T-helper 17 cell (primary cell): ENCODE data around the gene TMEM59L. TPM values are rescaled to one million over a fixed set of nuclear protein-coding genes. Genes with fewer than 3 reads are reported as not detected.

Source experiments
- ATAC-seq: fragments of 150-1000 bp; cut with Tn5 transposase; 2 replicates; pipeline ENCODE4 v1.10.0; 2021; ENCODE audit warnings: mild to moderate bottlenecking, moderate library complexity
- DNase-seq, 3 donors: peaks; one replicate each; pipeline versions ENCODE4 v3.0.0 to v3.0.0-alpha.2; 2020 to 2021
- H3K9me3 ChIP-seq: one replicate; pipeline ENCODE4 v1.7.0; 2013; ENCODE audit warnings: low read length, mild to moderate bottlenecking; ENCODE audit not compliant: control insufficient read depth, poor library complexity, severe bottlenecking
- H3K27ac Mint-ChIP-seq: one replicate; pipeline ENCODE4 v1.8.0; 2022; ENCODE audit warnings: mild to moderate bottlenecking, moderate library complexity, mixed read lengths
- H3K27me3 Mint-ChIP-seq: one replicate; pipeline ENCODE4 v1.8.0; 2022; ENCODE audit warnings: mixed read lengths
- H3K36me3 Mint-ChIP-seq: one replicate; pipeline ENCODE4 v1.8.0; 2022; ENCODE audit warnings: low read depth, mixed read lengths
- H3K4me1 Mint-ChIP-seq: one replicate; pipeline ENCODE4 v1.8.0; 2022; ENCODE audit warnings: mild to moderate bottlenecking, mixed read lengths
- H3K4me3 Mint-ChIP-seq: one replicate; pipeline ENCODE4 v1.8.0; 2022; ENCODE audit warnings: mild to moderate bottlenecking, moderate library complexity, mixed read lengths
- total RNA-seq, 4 donors: library from RNA in 2 of 4; stranded (reverse) in 2 of 4; gene quantifications; one replicate each; pipeline ENCODE4 v1.2.3 and lab custom pipeline; 2022 to 2026

Gene TMEM59L
- total RNA-seq, 2 donors from 2014 or later, result 0.29 TPM; not detected in 1

DNA sequence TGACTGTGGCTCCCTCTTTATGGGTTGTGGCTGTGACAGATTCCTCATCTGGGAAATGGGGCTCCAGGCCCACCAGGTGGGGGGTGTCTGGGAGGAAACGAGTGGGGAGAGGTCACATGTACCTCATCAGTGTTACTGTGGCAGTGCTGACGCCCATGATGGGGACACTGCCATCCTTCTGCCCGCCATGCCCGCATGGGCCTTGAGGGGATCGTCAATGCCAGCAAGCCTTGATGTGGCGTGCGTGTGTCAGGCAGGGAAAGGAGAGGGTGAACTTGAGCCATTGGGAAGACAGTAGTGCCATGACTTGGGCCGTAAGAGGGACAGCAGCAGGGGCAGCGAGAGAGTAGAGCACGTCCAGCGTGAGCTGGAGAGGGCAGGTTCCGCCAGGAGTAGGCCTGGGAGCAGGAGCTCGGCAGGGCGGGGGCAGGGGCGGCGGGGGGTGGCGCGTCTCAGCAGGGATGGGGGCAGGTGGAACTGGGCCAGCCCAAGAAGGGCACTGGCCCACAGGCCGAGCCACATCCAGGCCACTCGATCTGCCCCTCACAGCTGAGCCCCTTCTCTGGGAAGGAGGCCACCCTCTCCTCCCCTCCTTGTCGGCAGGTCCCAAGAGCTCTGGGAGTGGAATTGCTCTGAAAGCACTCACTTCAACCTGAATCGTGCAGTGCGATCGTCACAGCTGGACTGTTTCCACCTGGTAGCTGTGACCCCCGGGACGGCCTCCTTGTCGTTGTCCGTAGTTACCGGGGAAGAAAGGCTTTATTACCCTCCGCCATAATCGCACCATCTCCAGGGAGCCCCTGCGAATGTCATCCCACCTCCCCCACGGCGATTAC is 34.1 kb downstream of the TMEM59L start:
- DNase-seq (no peak), ATAC-seq (no peak)
- Mint-ChIP-seq H3K27me3 (no peaks in the 10 kb centered on the region), H3K4me1 (peaks cover 18% of the 10 kb centered on the region), H3K4me3 (peak overlapping the region; percentile 36), H3K36me3 (no peaks in the 10 kb centered on the region), H3K27ac (no peak overlapping the region)
- no peaks in the 10 kb centered on the region for H3K9me3 ChIP-seq

DNA sequence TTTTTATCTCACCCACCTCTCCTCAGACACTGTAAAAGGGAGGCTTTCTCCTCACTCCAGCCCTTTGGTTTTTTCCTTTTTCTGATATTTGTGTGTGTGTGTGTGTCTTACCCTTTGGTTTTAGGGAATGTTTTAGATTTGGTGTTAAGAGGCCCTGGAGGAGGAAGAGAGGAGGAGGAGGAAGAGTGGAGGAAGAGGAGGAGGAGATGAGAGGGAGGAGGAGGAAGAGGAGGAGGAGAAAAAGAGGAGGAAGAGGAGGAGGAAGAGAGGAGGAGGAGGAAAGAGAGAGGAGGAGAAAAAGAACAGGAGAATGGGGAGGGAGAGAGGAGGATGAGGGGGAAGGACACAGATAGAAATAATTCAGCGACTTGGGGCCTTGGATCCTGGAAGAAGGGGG is 34.7 kb downstream of the TMEM59L start:
- Mint-ChIP-seq H3K36me3 (no peaks in the 10 kb centered on the region), H3K4me1 (peaks cover 16% of the 10 kb centered on the region)

DNA sequence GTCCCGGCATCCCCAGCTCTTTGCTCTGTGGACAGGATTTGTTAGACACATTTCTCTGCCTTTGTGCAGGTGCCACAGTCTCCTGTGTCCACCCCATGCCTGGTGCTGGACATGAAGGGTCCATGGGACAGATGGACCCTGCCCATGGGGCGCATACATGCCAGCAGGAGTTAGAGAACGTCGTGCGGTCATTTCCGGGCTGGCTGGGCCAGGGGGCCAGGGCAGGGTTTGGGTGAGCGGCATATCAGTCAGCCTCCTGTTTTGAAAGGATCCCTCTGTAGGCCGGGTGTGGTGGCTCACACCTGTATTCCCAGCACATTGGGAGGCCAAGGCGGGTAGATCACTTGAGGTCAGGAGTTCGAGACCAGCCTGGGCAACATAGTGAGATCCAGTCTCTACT is 35.1 kb downstream of the TMEM59L start:
- no peaks in the 10 kb centered on the region for H3K9me3 ChIP-seq
- Mint-ChIP-seq H3K4me3 (no peak overlapping the region), H3K36me3 (no peaks in the 10 kb centered on the region), H3K27me3 (no peaks in the 10 kb centered on the region), H3K27ac (no peak overlapping the region), H3K4me1 (peaks cover 16% of the 10 kb centered on the region)
- ATAC-seq, result no peak
- DNase-seq, result no peak

More for the DNA sequence above, 34.7 kb downstream of the TMEM59L start:
- H3K27me3 Mint-ChIP-seq, result no peaks in the 10 kb centered on the region
- H3K4me3 Mint-ChIP-seq, result no peak overlapping the region
- no peaks in the 10 kb centered on the region for H3K9me3 ChIP-seq
- DNase-seq (no peak), ATAC-seq (no peak)
- H3K27ac Mint-ChIP-seq, result no peak overlapping the region

DNA sequence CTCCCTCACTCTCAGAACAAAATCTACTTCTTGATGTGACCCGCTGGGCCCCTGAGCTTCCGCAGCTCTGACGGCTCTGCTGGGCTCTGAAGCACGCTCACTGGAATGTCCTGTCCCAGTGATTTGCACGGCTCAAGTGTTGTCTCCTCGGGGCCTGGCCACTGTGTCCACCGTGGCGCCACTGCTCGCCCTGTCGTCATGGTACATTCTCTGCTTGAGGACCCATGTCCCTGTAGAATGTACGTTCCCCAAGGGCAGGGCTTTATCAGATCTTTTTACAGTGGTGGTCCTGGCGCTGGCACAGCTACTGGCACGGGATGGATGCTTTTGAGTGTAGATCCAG is 36.3 kb downstream of the TMEM59L start:
- H3K27ac Mint-ChIP-seq, result no peak overlapping the region
- no peak overlapping the region for H3K4me3 Mint-ChIP-seq
- no peaks in the 10 kb centered on the region for H3K36me3 Mint-ChIP-seq
- H3K27me3 Mint-ChIP-seq, result no peaks in the 10 kb centered on the region
- ATAC-seq, result no peak
- DNase-seq, result no peak
- no peaks in the 10 kb centered on the region for H3K9me3 ChIP-seq
- H3K4me1 Mint-ChIP-seq, result peaks cover 16% of the 10 kb centered on the region

DNA sequence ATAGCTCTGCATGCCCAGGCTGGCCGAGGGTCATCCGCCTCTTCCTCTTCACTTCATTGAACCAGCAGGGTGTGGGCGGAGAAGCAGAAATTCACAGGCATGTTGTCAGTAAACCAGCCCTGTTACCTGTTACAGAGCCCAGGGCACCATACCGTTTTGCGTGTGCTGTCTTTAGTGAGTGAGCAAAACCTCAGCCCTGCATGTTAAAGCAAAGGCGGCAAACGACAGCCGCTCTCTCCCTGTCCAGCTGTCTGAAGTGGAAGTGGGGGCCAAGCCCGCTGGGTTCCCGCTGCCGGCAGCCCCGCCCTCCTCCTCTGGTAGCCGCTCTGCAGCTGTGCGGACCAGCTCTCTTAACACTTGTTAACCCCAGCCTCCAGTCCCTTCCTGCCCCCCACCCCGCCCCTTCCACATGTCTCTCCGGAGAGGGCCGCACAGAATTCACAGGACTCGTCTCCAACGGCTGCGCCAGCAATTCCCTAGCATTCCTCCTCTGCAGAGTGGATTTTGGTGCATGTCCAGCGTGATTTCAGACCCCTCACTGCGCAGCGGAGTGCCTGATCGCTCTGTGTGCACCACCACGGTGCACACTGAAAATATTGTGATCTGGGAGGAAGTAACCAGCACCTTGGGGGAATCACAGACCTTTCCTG is 36.8 kb downstream of the TMEM59L start:
- H3K36me3 Mint-ChIP-seq, result peaks cover 3% of the 10 kb centered on the region
- peaks cover 16% of the 10 kb centered on the region for H3K4me1 Mint-ChIP-seq
- H3K27me3 Mint-ChIP-seq, result no peaks in the 10 kb centered on the region
- no peak for DNase-seq
- peak overlapping the region; percentile 15 for H3K4me3 Mint-ChIP-seq
- H3K27ac Mint-ChIP-seq, result no peak overlapping the region
- H3K9me3 ChIP-seq, result no peaks in the 10 kb centered on the region
- ATAC-seq, result no peak

DNA sequence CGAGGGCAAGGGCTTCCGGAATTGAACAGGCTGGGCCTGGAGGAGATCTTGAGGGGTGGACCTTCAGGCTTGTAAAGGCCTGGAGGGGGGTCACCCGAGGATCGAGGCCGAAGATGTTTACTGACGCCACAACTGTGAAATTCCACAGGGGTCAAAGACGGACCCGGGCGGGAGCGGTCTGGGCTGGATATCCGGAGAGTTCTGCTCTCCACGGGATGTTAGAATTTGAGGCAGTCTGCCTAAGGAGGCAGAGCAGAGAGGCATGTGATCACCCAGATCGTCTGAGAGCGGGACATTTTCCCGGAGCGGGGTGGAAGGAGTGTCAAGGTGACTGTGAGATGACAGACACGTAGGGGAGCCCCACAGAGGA is 37.3 kb downstream of the TMEM59L start:
- no peak overlapping the region for H3K27ac Mint-ChIP-seq
- no peaks in the 10 kb centered on the region for H3K9me3 ChIP-seq
- H3K27me3 Mint-ChIP-seq, result no peaks in the 10 kb centered on the region
- ATAC-seq, result no peak
- DNase-seq, result no peak
- no peak overlapping the region for H3K4me3 Mint-ChIP-seq
- peaks cover 16% of the 10 kb centered on the region for H3K4me1 Mint-ChIP-seq
- peaks cover 3% of the 10 kb centered on the region for H3K36me3 Mint-ChIP-seq

DNA sequence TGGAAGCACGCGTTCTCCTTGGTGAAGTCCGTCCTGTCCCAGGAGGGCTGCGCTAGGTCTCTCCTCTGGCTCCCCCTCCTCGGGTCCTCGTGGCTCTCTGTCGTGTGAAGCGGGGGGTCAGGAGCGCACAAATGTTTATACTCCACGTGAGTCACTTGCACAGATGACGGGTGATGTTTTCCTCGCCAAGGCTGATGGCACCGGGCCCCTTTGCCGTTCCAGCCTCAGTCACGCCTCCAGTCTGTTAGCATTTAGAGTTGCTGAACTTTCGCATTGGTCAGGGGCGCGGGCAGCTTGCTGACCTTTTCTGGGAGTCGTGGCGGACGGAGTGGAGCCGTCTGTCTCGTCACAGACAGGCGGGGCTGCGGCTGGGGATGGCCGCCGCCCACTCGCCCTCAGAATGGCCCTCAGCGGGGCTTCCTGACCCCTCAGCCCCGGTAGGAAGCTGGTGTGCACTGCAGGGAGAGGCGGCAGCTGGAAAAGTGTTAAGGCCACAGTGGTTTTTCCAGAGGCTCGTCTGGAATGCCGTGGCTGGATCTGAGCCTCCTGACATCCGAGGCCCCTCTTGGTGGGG is 37.9 kb downstream of the TMEM59L start:
- no peak for ATAC-seq

DNA sequence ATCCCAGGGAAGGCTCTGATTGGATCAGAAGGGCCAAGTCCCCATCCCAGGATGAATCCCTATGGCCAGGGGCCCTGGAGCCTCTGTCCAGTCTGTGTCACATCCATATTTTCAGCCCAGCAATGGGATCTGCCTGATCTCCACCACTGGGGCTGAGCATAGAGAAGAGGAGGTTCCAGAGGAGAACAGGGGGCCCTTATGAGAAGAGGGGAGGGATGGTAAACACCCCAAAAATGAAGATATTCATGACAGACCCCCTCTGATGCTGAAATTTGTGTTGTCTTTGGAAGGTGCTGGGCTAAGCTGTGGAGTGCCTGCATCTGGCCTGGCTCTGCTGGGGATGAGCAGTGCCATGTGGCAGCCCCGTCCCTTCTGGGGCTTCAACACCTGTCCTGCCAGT is 38.6 kb downstream of the TMEM59L start:
- Mint-ChIP-seq H3K4me3 (no peak overlapping the region), H3K27ac (no peak overlapping the region), H3K36me3 (peaks cover 3% of the 10 kb centered on the region), H3K4me1 (peaks cover 19% of the 10 kb centered on the region), H3K27me3 (no peaks in the 10 kb centered on the region)
- H3K9me3 ChIP-seq, result no peaks in the 10 kb centered on the region
- ATAC-seq (no peak), DNase-seq (no peak)

More for the DNA sequence above, 37.9 kb downstream of the TMEM59L start:
- H3K9me3 ChIP-seq, result no peaks in the 10 kb centered on the region
- H3K27me3 Mint-ChIP-seq, result no peaks in the 10 kb centered on the region
- peaks cover 18% of the 10 kb centered on the region for H3K4me1 Mint-ChIP-seq
- no peak for DNase-seq
- H3K27ac Mint-ChIP-seq, result no peak overlapping the region
- H3K36me3 Mint-ChIP-seq, result peaks cover 3% of the 10 kb centered on the region
- H3K4me3 Mint-ChIP-seq, result no peak overlapping the region

DNA sequence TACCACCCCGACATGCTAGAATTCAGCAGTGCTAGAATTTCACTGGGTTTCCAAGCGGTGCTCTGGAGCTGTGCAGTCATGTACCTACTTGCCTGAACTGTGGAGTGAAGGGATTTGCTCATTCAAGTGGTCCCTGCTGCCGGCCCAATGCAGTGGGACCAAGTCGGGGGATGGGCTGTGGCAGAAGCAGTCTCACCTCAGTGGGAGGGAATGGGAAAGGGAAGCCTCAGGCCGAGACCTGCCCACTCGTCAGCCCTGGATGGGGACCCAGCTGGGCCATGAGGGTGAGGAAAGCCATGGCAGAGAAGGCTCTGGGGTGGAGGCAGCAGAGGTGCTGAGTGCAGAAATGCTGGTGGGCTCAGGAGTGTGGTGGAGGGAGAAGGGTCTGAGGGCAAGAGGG is 39.1 kb downstream of the TMEM59L start:
- ATAC-seq, result no peak
- peaks cover 3% of the 10 kb centered on the region for H3K36me3 Mint-ChIP-seq
- DNase-seq, result no peak
- H3K4me1 Mint-ChIP-seq, result peaks cover 15% of the 10 kb centered on the region
- no peak overlapping the region for H3K27ac Mint-ChIP-seq
- no peaks in the 10 kb centered on the region for H3K27me3 Mint-ChIP-seq
- no peak overlapping the region for H3K4me3 Mint-ChIP-seq
- H3K9me3 ChIP-seq, result no peaks in the 10 kb centered on the region

DNA sequence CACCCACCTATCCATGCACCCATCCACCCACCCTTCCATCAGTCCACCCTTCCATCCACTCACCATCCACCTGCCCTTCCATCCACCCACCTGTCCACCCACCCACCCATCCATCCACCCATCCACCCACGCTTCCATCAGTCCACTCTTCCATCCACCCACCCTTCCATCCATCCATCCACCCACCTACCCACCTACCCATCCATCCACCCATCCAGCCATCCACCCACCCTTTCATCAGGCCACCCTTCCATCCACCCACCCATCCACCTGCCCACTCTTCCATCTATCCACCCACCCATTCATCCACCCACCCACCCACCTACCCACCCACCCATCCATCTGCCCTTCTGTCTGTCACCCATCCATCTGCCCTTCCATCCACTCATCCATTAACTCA is 41.2 kb downstream of the TMEM59L start:
- no peaks in the 10 kb centered on the region for H3K9me3 ChIP-seq
- ATAC-seq (no peak), DNase-seq (no peak)
- Mint-ChIP-seq H3K27ac (no peak overlapping the region), H3K4me3 (no peak overlapping the region), H3K36me3 (peaks cover 7% of the 10 kb centered on the region), H3K4me1 (peaks cover 24% of the 10 kb centered on the region), H3K27me3 (no peaks in the 10 kb centered on the region)

DNA sequence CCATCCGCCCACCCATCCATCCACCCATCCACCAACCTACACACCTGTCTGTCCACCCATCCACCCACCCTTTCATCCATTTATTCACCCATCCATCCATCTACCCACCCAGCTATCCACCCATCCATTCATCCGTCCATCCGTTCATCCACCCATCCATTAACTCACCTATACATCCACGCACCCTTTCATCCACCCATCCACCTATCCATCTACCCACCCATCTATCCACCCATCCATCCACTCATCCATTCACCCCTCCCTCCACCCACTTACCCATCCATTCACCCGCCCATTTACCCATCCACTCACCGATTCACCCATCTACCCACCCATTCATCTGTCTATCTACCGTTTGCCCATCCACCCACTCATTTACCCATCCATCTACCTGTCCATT is 41.8 kb downstream of the TMEM59L start:
- Mint-ChIP-seq H3K36me3 (peaks cover 7% of the 10 kb centered on the region), H3K27ac (no peak overlapping the region), H3K4me3 (no peak overlapping the region), H3K4me1 (peaks cover 26% of the 10 kb centered on the region), H3K27me3 (no peaks in the 10 kb centered on the region)
- no peak for ATAC-seq
- DNase-seq, result no peak
- no peaks in the 10 kb centered on the region for H3K9me3 ChIP-seq

DNA sequence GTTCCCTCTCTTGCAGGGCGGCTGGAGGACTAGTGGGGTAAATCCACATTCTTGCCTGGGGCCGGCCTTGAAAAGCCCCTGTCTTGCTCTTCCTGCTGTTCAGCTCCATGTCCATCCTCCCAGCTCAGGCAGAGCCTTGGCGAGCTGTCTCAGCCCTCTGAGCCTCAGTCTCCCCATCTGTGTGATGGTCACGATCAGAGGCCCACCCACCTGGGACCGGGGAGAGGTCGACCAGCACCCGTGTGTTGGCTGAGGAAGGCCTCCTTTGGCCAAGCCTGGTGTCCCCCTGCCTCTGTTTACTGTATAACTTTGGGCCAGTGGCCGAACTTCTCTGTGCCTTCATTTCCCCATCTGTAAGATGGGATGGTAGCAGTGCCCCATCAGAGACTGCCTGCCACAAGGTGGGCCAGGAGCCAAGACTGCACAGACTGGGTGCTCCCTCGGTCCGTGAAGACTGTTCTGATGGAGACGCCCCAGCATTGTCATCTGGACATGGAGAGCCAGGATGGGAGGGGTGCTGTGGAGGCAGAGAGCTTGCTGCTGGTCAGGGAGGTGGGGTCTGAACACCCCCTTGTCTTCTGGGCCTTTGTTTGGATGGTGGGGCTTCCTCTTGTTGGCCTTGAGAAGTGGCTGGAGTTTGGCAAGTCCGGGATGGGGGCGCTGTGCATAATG is 42.6 kb downstream of the TMEM59L start:
- H3K4me3 Mint-ChIP-seq, result no peak overlapping the region
- peaks cover 26% of the 10 kb centered on the region for H3K4me1 Mint-ChIP-seq
- H3K9me3 ChIP-seq, result no peaks in the 10 kb centered on the region
- H3K27ac Mint-ChIP-seq, result no peak overlapping the region
- no peak for DNase-seq
- no peak for ATAC-seq
- no peaks in the 10 kb centered on the region for H3K27me3 Mint-ChIP-seq
- H3K36me3 Mint-ChIP-seq, result peaks cover 7% of the 10 kb centered on the region

DNA sequence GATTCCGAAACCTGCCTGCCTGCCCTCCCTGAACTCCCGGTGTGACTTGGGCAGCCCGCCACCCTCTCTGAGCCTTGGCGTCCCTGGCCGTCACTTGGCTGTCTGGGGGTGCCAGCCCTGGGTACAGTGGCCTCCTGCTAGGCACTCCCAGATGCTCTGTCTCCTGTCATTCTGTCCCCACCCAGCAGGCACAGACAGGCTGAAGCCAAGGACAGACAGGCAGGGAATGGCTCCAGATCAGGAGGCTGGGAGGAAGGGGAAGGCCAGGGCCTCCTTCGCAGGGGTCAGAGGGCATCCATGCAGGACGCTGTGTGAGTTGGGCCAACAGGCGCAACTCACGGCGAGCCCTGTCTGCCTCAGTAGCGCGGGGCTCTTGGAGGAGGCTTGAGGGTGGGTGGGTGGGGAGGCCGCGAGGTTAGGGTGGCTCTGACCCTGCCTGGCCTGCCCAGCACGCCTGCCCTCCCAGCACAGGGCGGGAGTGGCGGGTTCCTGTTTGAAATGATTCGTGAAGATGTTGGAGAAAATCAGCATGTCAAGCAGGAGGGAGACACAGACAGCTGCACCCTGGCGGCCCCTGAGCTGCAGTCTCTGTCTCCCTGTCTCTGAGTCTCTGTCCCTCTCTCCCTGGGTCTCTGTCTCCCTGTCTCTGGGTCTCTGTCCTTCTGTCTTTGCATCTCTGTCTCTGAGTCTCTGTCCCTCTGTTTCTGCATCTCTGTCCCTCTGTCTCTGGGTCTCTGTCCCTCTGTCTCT is 43.8 kb downstream of the TMEM59L start:
- ATAC-seq (no peak), DNase-seq (no peak)
- Mint-ChIP-seq H3K27ac (peak overlapping the region; percentile 83), H3K4me1 (peaks cover 30% of the 10 kb centered on the region), H3K27me3 (no peaks in the 10 kb centered on the region), H3K36me3 (peaks cover 7% of the 10 kb centered on the region), H3K4me3 (no peak overlapping the region)
- no peaks in the 10 kb centered on the region for H3K9me3 ChIP-seq
